GM19395 (cell line): ENCODE data around the gene ATG13.
A peak's percentile ranks its signal among the peaks of the same experiment; 100 is the strongest.
"Not testable (repeated sequence)": the region's sequence is repeated elsewhere in the genome, so short reads cannot be mapped to it uniquely, and the experiment has no call there.

Experiments
- ATAC-seq: cut with Tn5 transposase; IDR thresholded peaks from one replicate; pipeline ENCODE4 v1.9.1; 2021; ENCODE audit warnings: mild to moderate bottlenecking, moderate library complexity; ENCODE audit not compliant: unreplicated experiment

The ATG13 gene

GRCh38 chr11:46694607-46695006 lies 77.3 kb downstream of the ATG13 start:
- ATAC-seq: no peak

- no peak for ATAC-seq
Observed at GRCh38 chr11:46695345-46696211, 78.2 kb downstream of the ATG13 start.

DNA sequence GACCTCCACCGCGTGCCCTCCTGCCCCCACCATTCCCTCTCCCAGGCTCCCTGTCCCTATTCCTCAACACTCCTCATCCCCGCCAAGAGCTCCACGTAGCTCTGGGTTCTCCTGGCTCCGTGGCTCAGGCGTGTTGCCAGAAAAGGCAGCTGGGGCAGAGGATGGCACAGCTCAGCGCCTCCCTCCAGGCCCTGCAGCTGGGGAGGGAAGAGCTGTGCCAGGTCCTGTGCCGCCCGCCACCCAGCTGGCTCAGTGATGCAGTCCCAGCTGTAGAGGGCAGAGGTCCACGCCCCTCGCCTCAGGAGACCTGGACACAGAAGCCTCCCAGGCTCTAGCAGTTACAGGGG lies 78.8 kb downstream of the ATG13 start:
- ATAC-seq: no peak

DNA sequence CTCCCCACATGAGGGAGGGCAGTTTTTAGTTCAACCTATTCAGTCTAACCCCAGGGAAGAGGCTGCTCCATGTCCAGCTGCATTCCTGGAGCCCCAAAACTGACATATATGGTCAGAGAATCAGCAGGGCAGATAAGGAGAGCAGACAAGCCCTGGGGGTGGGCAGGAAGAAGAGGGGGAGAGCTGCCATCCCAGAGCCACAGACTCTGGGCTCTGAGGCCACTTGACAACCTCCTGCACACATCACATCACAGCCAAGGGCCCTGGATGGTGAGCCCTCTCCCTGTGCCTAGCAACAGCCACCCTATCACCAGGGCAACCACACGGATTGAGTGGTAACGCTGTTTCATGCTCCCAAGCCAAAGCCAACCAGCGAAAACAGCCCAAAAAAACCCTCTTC lies 80.0 kb downstream of the ATG13 start:
- no peak for ATAC-seq

DNA sequence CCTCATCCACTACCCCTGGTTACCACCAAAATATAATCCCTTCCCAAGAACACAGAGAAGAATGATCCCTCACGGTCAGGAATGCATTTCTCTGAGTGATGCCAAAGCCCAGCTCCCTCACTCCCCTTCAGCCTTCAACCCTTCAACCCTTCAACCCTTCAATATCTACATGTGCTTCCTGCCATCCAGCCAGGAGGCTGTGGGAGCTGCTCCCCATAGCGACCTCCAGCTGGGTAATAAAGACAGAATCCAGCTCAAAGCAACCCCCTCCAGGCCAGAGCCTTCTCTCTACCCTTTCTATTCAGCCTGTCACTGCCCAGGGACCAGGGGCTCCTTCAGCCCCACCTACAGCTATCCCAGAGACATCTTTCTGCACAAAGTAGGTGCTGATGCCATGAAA lies 80.4 kb downstream of the ATG13 start:
- ATAC-seq: no peak

GRCh38 chr11:46698597-46698996 lies 81.2 kb downstream of the ATG13 start:
- ATAC-seq: no peak

DNA sequence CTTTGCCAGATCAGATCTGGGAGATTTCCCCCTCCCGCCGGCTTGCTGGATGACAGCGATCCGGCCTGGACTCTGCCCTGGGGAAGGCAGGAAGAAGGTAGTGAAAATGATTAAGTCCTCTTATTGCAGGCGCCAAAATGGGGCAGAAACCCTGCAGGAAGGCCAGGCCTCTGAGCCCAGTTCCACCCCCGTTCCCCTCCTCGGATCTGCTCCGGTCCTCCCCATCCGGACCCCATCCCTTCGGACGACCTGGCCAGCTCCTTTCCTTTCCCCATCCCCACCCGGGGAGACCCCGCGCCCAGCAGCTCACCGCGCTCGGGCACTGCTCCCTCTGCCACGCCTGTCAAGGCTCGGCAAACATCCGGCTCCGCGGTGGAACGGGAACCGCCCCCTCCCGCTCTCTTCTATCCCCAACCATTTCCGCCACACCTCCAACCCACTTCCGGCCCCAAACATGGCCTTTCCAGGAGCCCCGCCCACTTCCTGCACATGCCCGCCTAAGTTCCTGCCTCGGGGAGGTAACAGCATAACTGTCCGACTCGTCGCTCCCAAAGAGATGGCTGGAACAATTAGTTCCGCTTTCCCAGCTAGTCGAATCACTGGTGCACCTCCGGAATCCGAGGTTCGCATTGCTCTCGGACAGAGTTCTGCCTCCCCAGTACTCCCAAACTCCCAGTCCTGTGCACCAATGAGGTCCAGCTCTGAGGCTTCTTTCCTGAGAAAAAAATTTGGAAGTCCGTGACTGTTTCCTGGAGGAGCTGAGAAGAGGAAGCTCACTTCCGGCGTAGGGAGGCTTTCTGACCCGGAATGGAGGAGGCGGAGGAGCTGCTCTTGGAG lies 83.1 kb downstream of the ATG13 start, which contains the start of the genes ARHGAP1 and ZNF408:
TSS of gene ARHGAP1 (minus strand) at position 379 of the 837 bp plus-strand sequence. CDS start 4,512 bp downstream, outside the sequence.
TSS of gene ZNF408 (plus strand) at position 791 of the 837 bp plus-strand sequence. CDS start at position 808, 17 bp downstream.
- ATAC-seq: peak; percentile 90

- peak; percentile 2 for ATAC-seq
Observed at GRCh38 chr11:46701078-46701654, 83.8 kb downstream of the ATG13 start.

DNA sequence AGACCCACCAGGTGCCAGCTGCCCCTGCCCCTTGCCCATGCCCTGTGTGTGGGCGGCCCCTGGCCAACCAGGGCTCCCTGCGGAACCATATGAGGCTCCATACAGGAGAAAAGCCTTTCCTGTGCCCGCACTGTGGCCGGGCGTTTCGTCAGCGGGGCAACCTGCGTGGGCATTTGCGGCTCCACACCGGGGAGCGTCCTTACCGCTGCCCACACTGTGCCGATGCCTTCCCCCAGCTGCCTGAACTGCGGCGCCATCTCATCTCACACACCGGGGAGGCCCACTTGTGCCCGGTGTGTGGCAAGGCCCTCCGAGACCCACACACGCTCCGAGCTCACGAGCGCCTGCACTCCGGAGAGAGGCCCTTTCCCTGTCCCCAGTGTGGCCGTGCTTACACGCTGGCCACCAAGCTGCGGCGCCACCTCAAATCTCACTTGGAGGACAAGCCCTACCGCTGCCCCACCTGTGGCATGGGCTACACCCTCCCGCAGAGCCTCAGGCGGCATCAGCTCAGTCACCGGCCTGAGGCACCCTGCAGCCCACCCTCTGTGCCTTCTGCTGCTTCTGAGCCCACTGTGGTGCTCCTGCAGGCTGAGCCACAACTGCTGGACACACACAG lies 87.8 kb downstream of the ATG13 start:
- ATAC-seq: no peak

GRCh38 chr11:46706886-46707285 lies 89.5 kb downstream of the ATG13 start:
- ATAC-seq: no peak

GRCh38 chr11:46709351-46709750 lies 92.0 kb downstream of the ATG13 start:
- not testable (repeated sequence) for ATAC-seq

- ATAC-seq: no peak
Observed at GRCh38 chr11:46710821-46711269, 93.5 kb downstream of the ATG13 start.

DNA sequence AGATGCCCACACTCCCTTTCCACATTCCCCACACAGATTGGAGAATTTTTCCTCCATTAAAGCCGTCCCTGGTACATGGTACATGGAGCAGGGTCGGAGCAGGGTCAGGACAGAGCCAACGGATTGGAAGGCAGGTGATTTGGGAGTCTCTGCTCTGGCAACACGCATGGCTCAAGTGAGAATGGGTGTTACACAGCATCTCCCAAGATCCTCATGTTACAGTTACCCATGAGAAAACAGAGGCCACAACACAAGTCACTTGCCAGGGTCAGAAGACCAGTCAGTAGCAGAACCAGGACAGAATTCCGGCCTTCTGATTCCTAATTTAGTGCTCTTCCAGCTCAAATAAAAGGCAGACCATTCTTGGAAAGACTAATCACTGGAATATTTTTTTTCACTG lies 94.0 kb downstream of the ATG13 start:
- no peak for ATAC-seq

GRCh38 chr11:46712874-46713576 lies 95.7 kb downstream of the ATG13 start:
- no peak for ATAC-seq

GRCh38 chr11:46717825-46718154 lies 100.4 kb downstream of the ATG13 start:
- not testable (repeated sequence) for ATAC-seq

DNA sequence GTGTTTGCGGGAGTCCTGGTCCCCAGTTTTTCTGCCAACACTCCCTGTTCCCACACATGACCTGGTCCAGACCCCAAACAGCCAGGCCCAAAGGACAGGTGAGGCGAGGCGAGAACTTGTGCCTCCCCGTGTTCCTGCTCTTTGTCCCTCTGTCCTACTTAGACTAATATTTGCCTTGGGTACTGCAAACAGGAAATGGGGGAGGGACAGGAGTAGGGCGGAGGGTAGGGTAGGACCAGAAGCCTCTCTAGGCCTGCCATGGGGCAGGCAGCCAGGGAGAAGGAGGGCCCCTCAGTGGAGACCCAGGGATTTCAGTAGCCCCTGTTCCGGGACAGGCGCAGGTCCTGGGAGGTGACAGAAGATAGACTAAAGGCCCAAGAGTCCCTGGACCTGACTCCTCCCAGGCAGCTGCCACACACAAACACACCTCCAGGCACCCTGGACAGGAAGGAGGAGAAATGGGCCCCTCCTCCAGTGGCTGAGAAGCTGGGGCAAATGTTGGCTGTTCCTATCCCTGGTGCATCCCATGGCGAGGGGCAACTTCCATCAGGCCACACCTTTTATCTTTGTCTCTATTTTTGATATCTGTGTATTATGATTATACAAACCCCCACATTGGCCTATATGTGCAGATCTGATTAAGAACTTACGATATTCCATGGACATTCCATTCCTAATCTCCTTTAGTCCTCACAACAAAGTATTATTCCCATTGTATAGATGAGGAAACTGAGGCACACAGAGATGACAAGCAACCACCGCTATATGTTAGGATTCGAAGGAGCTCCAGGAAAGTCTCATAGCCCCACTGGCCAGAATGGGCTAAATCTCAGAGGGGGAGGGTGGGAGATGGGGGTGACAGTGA lies 101.0 kb downstream of the ATG13 start:
- no peak for ATAC-seq

- no peak for ATAC-seq
Observed at GRCh38 chr11:46719048-46719542, 101.7 kb downstream of the ATG13 start, which contains the start of gene F2. F2 (plus strand) TSS chr11:46719213; CDS start chr11:46719236, 23 bp downstream.

DNA sequence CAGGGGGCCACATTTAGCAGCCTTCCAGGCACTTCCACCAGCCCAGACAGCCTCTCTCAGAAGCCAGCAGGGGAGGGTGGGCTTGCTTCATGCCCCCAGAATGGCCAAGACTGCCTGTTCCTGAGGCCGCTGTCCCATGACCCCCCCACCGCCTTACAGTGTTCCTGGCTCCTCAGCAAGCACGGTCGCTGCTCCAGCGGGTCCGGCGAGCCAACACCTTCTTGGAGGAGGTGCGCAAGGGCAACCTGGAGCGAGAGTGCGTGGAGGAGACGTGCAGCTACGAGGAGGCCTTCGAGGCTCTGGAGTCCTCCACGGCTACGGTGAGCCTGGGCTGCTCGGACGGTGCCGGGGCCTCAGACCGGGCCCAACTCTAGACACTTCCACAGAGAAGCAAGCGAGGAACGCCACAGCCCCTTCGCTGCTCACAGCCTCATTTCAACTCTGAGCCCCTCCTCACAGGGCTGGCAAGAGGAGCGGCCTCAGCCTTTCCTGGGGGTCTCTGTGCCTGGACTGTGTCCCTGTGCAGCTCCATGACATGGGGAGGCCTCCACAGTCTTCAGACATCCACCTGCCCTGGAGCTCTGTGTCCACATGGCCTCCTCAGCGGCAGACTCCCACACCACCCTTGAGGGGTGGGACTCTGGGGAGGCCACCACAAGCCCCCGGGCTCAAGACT lies 102.3 kb downstream of the ATG13 start:
- no peak for ATAC-seq

DNA sequence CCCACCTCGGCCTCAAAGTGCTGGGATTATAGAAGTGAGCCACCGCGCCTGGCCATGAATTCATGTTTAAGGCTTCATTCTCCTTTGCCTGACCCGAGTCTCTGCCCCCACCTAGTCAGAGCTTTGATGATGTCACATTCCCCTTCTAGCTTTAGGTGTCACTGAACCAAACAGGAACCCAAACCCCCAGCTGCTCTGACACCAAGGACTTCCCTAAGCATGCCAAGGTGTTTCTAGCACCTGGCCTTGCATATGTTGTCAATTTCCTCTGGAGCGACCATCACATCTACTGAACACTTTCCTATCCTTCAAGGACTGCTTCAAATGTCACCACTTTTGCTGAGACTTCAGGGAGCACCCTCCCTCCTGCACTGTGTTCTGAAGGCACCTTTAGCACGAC lies 103.9 kb downstream of the ATG13 start:
- ATAC-seq: no peak
